GM10266 (cell line): Measurements from ENCODE around the gene VPS13D.

ENCODE experiments used
- DNase-seq: peaks from one replicate; pipeline ENCODE4 v3.0.0; 2012; ENCODE audit errors: extremely low spot score
- TF ChIP-seq, protein P1 (sequence below): IDR thresholded peaks from 2 replicates; pipeline ENCODE4 v1.5.1; 2012; ENCODE audit warnings: mild to moderate bottlenecking, low read depth; ENCODE audit not compliant: control insufficient read depth, insufficient read depth; ENCODE audit errors: missing control alignments

The VPS13D gene

GRCh38 chr1:12488666-12489354, 259.0 kb downstream of the VPS13D start:
- DNase-seq = no peak
- TF ChIP-seq, protein P1, sequence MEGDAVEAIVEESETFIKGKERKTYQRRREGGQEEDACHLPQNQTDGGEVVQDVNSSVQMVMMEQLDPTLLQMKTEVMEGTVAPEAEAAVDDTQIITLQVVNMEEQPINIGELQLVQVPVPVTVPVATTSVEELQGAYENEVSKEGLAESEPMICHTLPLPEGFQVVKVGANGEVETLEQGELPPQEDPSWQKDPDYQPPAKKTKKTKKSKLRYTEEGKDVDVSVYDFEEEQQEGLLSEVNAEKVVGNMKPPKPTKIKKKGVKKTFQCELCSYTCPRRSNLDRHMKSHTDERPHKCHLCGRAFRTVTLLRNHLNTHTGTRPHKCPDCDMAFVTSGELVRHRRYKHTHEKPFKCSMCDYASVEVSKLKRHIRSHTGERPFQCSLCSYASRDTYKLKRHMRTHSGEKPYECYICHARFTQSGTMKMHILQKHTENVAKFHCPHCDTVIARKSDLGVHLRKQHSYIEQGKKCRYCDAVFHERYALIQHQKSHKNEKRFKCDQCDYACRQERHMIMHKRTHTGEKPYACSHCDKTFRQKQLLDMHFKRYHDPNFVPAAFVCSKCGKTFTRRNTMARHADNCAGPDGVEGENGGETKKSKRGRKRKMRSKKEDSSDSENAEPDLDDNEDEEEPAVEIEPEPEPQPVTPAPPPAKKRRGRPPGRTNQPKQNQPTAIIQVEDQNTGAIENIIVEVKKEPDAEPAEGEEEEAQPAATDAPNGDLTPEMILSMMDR = no peak

- no peak for DNase-seq
- TF ChIP-seq, protein P1 = no peak
These were observed 260.8 kb downstream of the VPS13D start for GRCh38 chr1:12490532-12491142.

DNA sequence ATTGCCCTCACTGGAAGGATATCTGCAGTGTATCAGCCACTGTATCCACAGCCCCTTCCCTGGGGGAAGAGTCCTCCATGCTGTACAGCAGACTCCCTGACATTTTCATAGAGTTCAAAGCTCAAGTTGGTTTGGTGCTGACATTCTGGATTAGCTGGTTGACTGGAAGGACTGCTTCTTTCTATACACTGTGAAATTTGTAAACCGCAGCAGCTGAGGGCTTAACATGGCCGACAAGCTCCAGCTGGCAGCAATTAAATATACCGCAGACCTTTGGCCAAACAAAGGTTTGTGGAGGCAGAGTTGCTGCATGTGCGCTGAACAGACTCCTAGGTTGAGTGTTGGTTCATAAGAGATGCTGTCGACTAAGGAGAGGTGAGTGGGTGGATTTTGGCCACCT, 261.8 kb downstream of the VPS13D start:
- TF ChIP-seq, protein P1 = no peak
- DNase-seq = no peak

GRCh38 chr1:12495725-12496124, 265.9 kb downstream of the VPS13D start:
- TF ChIP-seq, protein P1 = no peak
- DNase-seq = no peak

DNA sequence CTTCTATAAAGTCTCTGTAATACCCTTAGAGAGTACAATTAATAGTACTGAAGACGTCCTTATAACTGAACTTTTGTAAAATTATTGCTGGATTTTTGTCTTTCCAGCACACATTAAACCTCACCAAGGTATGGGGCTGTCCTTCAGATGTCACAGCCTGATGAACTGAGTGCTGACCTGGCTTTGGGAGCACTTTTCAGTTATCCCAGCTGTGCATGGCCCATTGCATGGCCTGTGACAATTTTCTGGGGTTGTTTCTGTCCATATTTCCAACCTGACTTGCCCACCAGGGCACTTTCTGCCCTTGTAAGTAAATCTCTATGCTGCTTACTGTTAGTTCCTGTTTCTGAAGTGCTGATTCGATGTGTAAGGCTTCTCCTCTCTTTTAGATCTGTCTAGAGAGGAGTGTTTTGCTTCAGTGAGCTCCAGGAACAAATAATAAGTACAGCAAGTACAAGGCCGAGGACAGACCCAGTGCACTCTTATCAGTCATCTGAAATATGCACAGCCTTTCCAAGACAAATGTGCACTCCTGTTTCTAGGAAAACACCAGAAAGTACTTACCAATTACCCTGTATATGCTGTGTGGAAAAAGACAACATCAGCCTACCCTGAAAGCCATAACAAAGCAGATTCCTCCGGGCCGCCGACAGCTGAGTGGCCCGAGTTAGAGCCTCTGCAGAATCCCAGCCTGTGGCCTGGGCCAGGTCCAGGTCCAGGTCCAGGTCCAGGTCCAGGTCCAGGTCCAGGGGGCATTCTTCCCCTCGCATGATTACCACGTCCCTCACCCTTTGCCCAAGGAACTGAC, 266.5 kb downstream of the VPS13D start:
- DNase-seq = no peak
- TF ChIP-seq, protein P1 = no peak

DNA sequence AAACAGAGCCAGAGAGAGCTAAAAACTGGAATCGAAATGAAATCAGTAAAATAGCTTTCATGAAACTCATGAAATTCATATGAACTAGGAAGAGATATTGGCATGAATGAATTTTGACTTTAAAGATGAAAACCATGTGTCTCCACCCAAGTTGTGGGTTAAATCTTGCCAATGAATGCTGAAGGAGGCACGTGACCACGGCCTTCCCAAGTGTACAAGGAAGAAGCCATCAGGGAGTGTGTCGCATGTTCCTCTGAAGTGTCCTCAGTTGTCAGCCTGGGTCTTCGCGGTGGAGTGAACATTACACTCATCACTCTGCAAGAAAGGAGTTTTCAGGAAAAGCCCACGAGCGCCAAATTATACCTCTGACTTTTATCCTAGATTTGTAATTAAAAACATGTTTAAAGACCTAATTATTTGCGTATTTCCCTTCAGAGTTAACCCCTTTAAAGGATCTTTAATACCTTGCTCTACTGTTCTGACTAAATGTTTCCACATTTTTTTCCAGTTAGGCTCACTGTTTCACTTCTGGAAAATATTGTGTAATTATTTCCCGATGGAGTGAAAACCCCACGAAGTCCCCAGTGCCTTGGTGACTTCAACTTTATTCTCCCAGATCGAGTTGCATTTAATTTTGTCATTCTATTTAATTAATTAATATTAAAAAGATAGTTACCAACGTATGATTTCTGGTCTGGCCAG, 269.9 kb downstream of the VPS13D start:
- no peak for DNase-seq
- TF ChIP-seq, protein P1 = no peak

DNA sequence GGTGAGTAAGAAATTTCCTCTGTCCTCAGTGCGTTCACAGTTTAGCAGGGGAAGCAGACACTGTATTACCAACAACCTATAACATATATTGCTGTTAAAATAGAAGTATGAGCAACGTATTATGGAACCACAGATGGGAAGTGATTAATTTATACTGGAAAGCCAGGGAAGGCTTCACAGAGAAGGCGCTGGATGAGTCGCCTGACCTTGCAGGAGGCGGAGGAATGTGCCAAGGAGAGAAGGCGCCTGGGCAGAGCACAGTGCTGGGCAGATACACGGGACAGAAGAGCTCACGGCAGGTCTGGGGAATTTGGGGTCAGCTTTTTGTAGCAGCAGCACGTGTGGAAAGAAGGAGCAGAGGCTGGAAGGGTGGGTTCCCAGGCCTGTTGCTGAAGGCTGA, 271.8 kb downstream of the VPS13D start:
- no peak for DNase-seq
- TF ChIP-seq, protein P1 = no peak
